GM23338 (cell line): Measurements from ENCODE around the gene CDK17. TPM values are rescaled to one million over a fixed set of nuclear protein-coding genes. Genes with fewer than 3 reads are reported as not detected.

Source experiments
- ATAC-seq: fragments of 200-7000 bp; cut with Tn5 transposase; 3 replicates; pipeline ENCODE4 v1.9.1; 2020
- DNase-seq: peaks from one replicate; pipeline ENCODE4 v3.0.0-alpha.2; 2015; ENCODE audit warnings: low spot score
- H2AFZ ChIP-seq: fragments of 200-600 bp; sonication (generic); 2 replicates; pipeline ENCODE4 v1.8.0; 2016; ENCODE audit warnings: antibody characterized with exemption, mild to moderate bottlenecking, moderate library complexity
- H3F3A ChIP-seq: fragments of 200-600 bp; sonication (generic); replicated peaks from 2 replicates; pipeline ENCODE4 v1.8.0; 2017; ENCODE audit warnings: antibody characterized with exemption, mixed run types, low read depth
- H3K27ac ChIP-seq: fragments of 200-600 bp; sonication (generic); 2 replicates; pipeline ENCODE4 v1.6.1; 2016; ENCODE audit warnings: low read depth
- H3K27me3 ChIP-seq: fragments of 200-600 bp; sonication (generic); 2 replicates; pipeline ENCODE4 v1.8.0; 2016; ENCODE audit warnings: mild to moderate bottlenecking, mixed run types, moderate library complexity; ENCODE audit not compliant: insufficient read depth
- H3K36me3 ChIP-seq: fragments of 200-600 bp; sonication (generic); 2 replicates; pipeline ENCODE4 v1.8.0; 2016; ENCODE audit warnings: mild to moderate bottlenecking; ENCODE audit not compliant: insufficient read depth
- H3K4me1 ChIP-seq: fragments of 200-600 bp; sonication (generic); 2 replicates; pipeline ENCODE4 v1.8.0; 2016; ENCODE audit warnings: mild to moderate bottlenecking, moderate library complexity; ENCODE audit not compliant: insufficient read depth
- H3K4me2 ChIP-seq: fragments of 200-600 bp; sonication (generic); 2 replicates; pipeline ENCODE4 v1.7.1; 2017; ENCODE audit warnings: mixed run types
- H3K4me3 ChIP-seq: fragments of 200-600 bp; sonication (generic); 2 replicates; pipeline ENCODE4 v1.6.1; 2016; ENCODE audit warnings: mixed run types
- H3K79me2 ChIP-seq: fragments of 200-600 bp; sonication (generic); replicated peaks from 2 replicates; pipeline ENCODE4 v1.8.0; 2017; ENCODE audit warnings: mild to moderate bottlenecking; ENCODE audit not compliant: insufficient read depth
- H3K9me2 ChIP-seq: fragments of 200-600 bp; sonication (generic); 2 replicates; pipeline ENCODE4 v1.8.0; 2017; ENCODE audit not compliant: insufficient read depth
- H4K20me1 ChIP-seq: fragments of 200-600 bp; sonication (generic); replicated peaks from 2 replicates; pipeline ENCODE4 v1.8.0; 2017; ENCODE audit warnings: mild to moderate bottlenecking; ENCODE audit not compliant: insufficient read depth
- H3K27ac Mint-ChIP-seq: 2 replicates; pipeline ENCODE4 v1.8.0; 2020; ENCODE audit warnings: inconsistent platforms, mild to moderate bottlenecking, moderate library complexity, mixed read lengths
- H3K27me3 Mint-ChIP-seq: 3 replicates; pipeline ENCODE4 v1.8.0; 2022; ENCODE audit warnings: low read depth, mild to moderate bottlenecking, moderate library complexity, mixed read lengths, inconsistent platforms; ENCODE audit not compliant: insufficient read depth, poor library complexity
- H3K36me3 Mint-ChIP-seq: 3 replicates; pipeline ENCODE4 v1.8.0; 2021; ENCODE audit warnings: low read depth, mild to moderate bottlenecking, inconsistent platforms, moderate library complexity, mixed read lengths
- H3K4me1 Mint-ChIP-seq: 3 replicates; pipeline ENCODE4 v1.8.0; 2020; ENCODE audit warnings: mild to moderate bottlenecking, inconsistent platforms, mixed read lengths
- H3K4me3 Mint-ChIP-seq: 3 replicates; pipeline ENCODE4 v1.8.0; 2021; ENCODE audit warnings: moderate library complexity, mild to moderate bottlenecking, inconsistent platforms, mixed read lengths
- H3K9me3 Mint-ChIP-seq: 3 replicates; pipeline ENCODE4 v1.8.0; 2020; ENCODE audit warnings: moderate library complexity, mild to moderate bottlenecking, inconsistent platforms, mixed read lengths
- CREB1 ChIP-seq: fragments of 250-450 bp; sonication (Bioruptor Pico); IDR thresholded peaks from 2 replicates; pipeline ENCODE4 v1.5.0; 2020; ENCODE audit warnings: low read depth, mild to moderate bottlenecking, moderate library complexity
- CTCF ChIP-seq, 2 experiments: fragments of 200-600 bp in 1 of 2; sonication (generic) in 1 of 2; conservative IDR thresholded peaks; 2 replicates each; pipeline versions ENCODE4 v1.5.1 to v1.6.1; 2016 to 2017; ENCODE audit warnings: antibody characterized with exemption in 2 of 2, low read depth in 2 of 2, mild to moderate bottlenecking in 2 of 2, moderate library complexity in 1 of 2
- ETS1 ChIP-seq: IDR thresholded peaks from 2 replicates; pipeline ENCODE4 v1.6.1; 2016; ENCODE audit warnings: antibody characterized with exemption
- EZH2 ChIP-seq: fragments of 200-600 bp; sonication (generic); IDR thresholded peaks from one replicate; pipeline ENCODE4 v1.8.0; 2017; ENCODE audit warnings: antibody characterized with exemption, mild to moderate bottlenecking, low read depth; ENCODE audit not compliant: unreplicated experiment
- EZH2phosphoT487 ChIP-seq: fragments of 200-600 bp; sonication (generic); IDR thresholded peaks from one replicate; pipeline ENCODE4 v1.8.1; 2018; ENCODE audit warnings: antibody characterized with exemption; ENCODE audit not compliant: unreplicated experiment
- JUNB ChIP-seq: IDR thresholded peaks from one replicate; pipeline ENCODE4 v1.6.1; 2016; ENCODE audit warnings: antibody characterized with exemption; ENCODE audit not compliant: unreplicated experiment
- NANOG ChIP-seq: IDR thresholded peaks from 2 replicates; pipeline ENCODE4 v1.6.1; 2016; ENCODE audit warnings: antibody characterized with exemption, borderline replicate concordance
- POLR2AphosphoS5 ChIP-seq: IDR thresholded peaks from 2 replicates; pipeline ENCODE4 v1.6.1; 2016; ENCODE audit warnings: antibody characterized with exemption, low read depth
- REST ChIP-seq: IDR thresholded peaks from one replicate; pipeline ENCODE4 v1.6.1; 2018; ENCODE audit warnings: antibody characterized with exemption; ENCODE audit not compliant: unreplicated experiment
- STAT1 ChIP-seq: IDR thresholded peaks from one replicate; pipeline ENCODE4 v1.6.1; 2016; ENCODE audit warnings: antibody characterized with exemption; ENCODE audit not compliant: unreplicated experiment
- ZNF114 ChIP-seq: fragments of 250-450 bp; sonication (Bioruptor Pico); IDR thresholded peaks from 2 replicates; pipeline ENCODE4 v1.5.0; 2020; ENCODE audit warnings: mild to moderate bottlenecking, moderate library complexity
- ZNF331 ChIP-seq: fragments of 250-450 bp; sonication (Bioruptor Pico); IDR thresholded peaks from 2 replicates; pipeline ENCODE4 v1.5.0; 2020; ENCODE audit warnings: low read depth, mild to moderate bottlenecking, moderate library complexity
- ZNF462 ChIP-seq: fragments of 250-450 bp; sonication (Bioruptor Pico); IDR thresholded peaks from 2 replicates; pipeline ENCODE4 v1.5.0; 2020; ENCODE audit warnings: mild to moderate bottlenecking, moderate library complexity
- polyA plus RNA-seq: library from polyadenylated mRNA; unstranded; fragments of >200 nt; fragmentation: Nextera tagmentation; extraction: Ambion mirVana; gene quantifications from 2 replicates; pipeline ENCODE4 v1.2.1, GENCODE V29; 2016
- total RNA-seq: library from RNA; depleted of rRNA; stranded (reverse); fragments of >200 nt; shearing (Covaris generic); gene quantifications from 2 replicates; pipeline ENCODE4 v1.2.3, GENCODE V29; 2014

The CDK17 gene
- total and polyA plus RNA-seq, 2 experiments from 2014 or later: 7.6 to 34.2 TPM

DNA sequence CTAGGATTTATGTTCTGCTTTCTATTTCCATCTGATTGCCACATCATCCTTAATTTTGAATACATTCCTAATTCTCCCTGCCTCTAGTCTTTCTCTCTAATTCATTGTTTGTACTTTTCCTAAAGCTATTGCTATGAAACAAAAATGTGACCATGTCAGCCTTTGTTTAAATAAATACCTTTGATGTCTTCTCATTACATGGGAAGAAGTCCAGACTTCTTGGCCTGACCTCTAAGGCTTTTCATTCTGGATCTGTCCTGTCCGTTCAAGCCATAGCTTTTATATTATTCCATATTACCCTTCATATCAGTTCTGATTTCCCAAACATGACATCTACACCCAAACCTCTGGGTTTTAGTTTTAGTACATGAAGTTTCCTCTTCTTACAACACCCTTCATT is 91.4 kb downstream of the CDK17 start:
- DNase-seq (no peak), ATAC-seq (no peak)
- Histone ChIP-seq H3K9me2 (no peaks in the 10 kb centered on the region), H3K79me2 (no peaks in the 10 kb centered on the region), H2AFZ (no peak overlapping the region), H3K27ac (no peak overlapping the region), H3K27me3 (no peaks in the 10 kb centered on the region), H3K4me2 (no peak overlapping the region), H3K4me3 (no peak overlapping the region), H4K20me1 (no peaks in the 10 kb centered on the region), H3K4me1 (peaks cover 13% of the 10 kb centered on the region), H3F3A (no peaks in the 10 kb centered on the region), H3K36me3 (no peaks in the 10 kb centered on the region)
- H3K9me3 Mint-ChIP-seq: no peaks in the 10 kb centered on the region
- TF ChIP-seq EZH2: no peak
- TF ChIP-seq STAT1: no peak
- TF ChIP-seq CTCF (conservative IDR thresholded peaks at IDR 0.05; ENCODE audit: low read depth in 2 of 2): no peak
- TF ChIP-seq EZH2phosphoT487: no peak
- TF ChIP-seq POLR2AphosphoS5: no peak
- no peak for TF ChIP-seq JUNB
- no peak for TF ChIP-seq REST
- TF ChIP-seq ETS1: no peak
- TF ChIP-seq NANOG: no peak
- TF ChIP-seq ZNF114 (CRISPR knock-in tag): no peak
- no peak for TF ChIP-seq CREB1
- no peak for TF ChIP-seq ZNF331 (CRISPR knock-in tag)
- no peak for TF ChIP-seq ZNF462 (CRISPR knock-in tag)
- peaks cover 4% of the 10 kb centered on the region for H3K27me3 Mint-ChIP-seq
- H3K36me3 Mint-ChIP-seq: no peaks in the 10 kb centered on the region
- H3K4me1 Mint-ChIP-seq: peaks cover 13% of the 10 kb centered on the region
- H3K4me3 Mint-ChIP-seq: no peak overlapping the region
- no peak overlapping the region for H3K27ac Mint-ChIP-seq
